HepG2 (cell line): ENCODE data around the gene TPM2. TPM values are rescaled to one million over a fixed set of nuclear protein-coding genes. Genes with fewer than 3 reads are reported as not detected.

Source experiments
- CCAR2 ChIP-seq: fragments of 200-400 bp; formaldehyde crosslinking; optimal IDR thresholded peaks from 2 replicates; pipeline ENCODE3; 2018; ENCODE audit warnings: low read depth, mild to moderate bottlenecking, low read length, moderate library complexity
- ETV6 ChIP-seq: sonication (generic); formaldehyde crosslinking; conservative IDR thresholded peaks from 2 replicates; pipeline ENCODE4 v1.4.0; 2020; ENCODE audit warnings: missing genetic modification reagents
- FOXC1 ChIP-seq: sonication (generic); formaldehyde crosslinking; IDR thresholded peaks from 2 replicates; pipeline ENCODE4 v1.8.0; 2022; ENCODE audit warnings: mild to moderate bottlenecking, missing genetic modification reagents, borderline replicate concordance
- KLF6 ChIP-seq: IDR thresholded peaks from 2 replicates; pipeline ENCODE4 v1.8.0; 2016; ENCODE audit warnings: missing biosample characterization, missing genetic modification reagents
- PLRG1 ChIP-seq: fragments of 450-650 bp; conservative IDR thresholded peaks from 2 replicates; pipeline ENCODE4 v1.6.1; 2016
- REPIN1 ChIP-seq: sonication (generic); formaldehyde crosslinking; IDR thresholded peaks from 2 replicates; pipeline ENCODE4 v1.8.0; 2022; ENCODE audit warnings: missing genetic modification reagents, low read depth, mild to moderate bottlenecking, borderline replicate concordance
- RERE ChIP-seq: IDR thresholded peaks from 2 replicates; pipeline ENCODE4 v1.6.1; 2016; ENCODE audit warnings: low read depth, missing genetic modification reagents, missing compliant biosample characterization
- TFDP2 ChIP-seq: sonication (generic); formaldehyde crosslinking; IDR thresholded peaks from 2 replicates; pipeline ENCODE4 v1.4.0; 2020; ENCODE audit warnings: missing genetic modification reagents
- ZFP91 ChIP-seq: sonication (generic); formaldehyde crosslinking; IDR thresholded peaks from 2 replicates; pipeline ENCODE4 v1.9.0; 2022; ENCODE audit warnings: missing genetic modification reagents, mild to moderate bottlenecking, borderline replicate concordance
- ZFYVE20 ChIP-seq: sonication (generic); formaldehyde crosslinking; IDR thresholded peaks from 2 replicates; pipeline ENCODE4 v1.8.0; 2023; ENCODE audit warnings: low read depth, mild to moderate bottlenecking, moderate library complexity, missing genetic modification reagents, borderline replicate concordance
- ZKSCAN8 ChIP-seq: IDR thresholded peaks from 2 replicates; pipeline ENCODE4 v1.6.1; 2016; ENCODE audit warnings: borderline replicate concordance, missing genetic modification reagents, missing compliant biosample characterization
- ZNF737 ChIP-seq: sonication (generic); formaldehyde crosslinking; IDR thresholded peaks from 2 replicates; pipeline ENCODE4 v1.5.0; 2020; ENCODE audit warnings: missing genetic modification reagents, mild to moderate bottlenecking, borderline replicate concordance
- ZNF770 ChIP-seq: sonication (generic); formaldehyde crosslinking; IDR thresholded peaks from 2 replicates; pipeline ENCODE4 v1.5.0; 2020; ENCODE audit warnings: mild to moderate bottlenecking, missing genetic modification reagents
- ZNF772 ChIP-seq: sonication (generic); formaldehyde crosslinking; IDR thresholded peaks from 2 replicates; pipeline ENCODE4 v1.5.0; 2020; ENCODE audit warnings: mild to moderate bottlenecking, missing genetic modification reagents
- ZXDC ChIP-seq: sonication (generic); formaldehyde crosslinking; IDR thresholded peaks from 2 replicates; pipeline ENCODE4 v1.5.0; 2020; ENCODE audit warnings: mild to moderate bottlenecking, missing genetic modification reagents
- polyA plus RNA-seq, 8 experiments: library from polyadenylated mRNA; depleted of rRNA in 3 of 8; stranded (reverse) in 7 of 8; unstranded in 1 of 8; fragments of >200 nt; fragmentation: Illumina TruSeq in 4 of 8; extraction: Trizol in 4 of 8; gene quantifications; 2 replicates each; pipeline versions ENCODE4 v1.2.1 to v1.2.3, GENCODE V29; 2011 to 2016; ENCODE audit warnings: low read depth in 4 of 8, missing spikeins in 1 of 8, mixed read lengths in 1 of 8; ENCODE audit not compliant: insufficient read depth in 1 of 8
- total RNA-seq, 5 experiments: library from RNA; depleted of rRNA; stranded (reverse); fragments of >200 nt; fragmentation: Illumina TruSeq; extraction: Trizol; gene quantifications; 2 replicates each; pipeline ENCODE4 v1.2.3, GENCODE V29; 2016; ENCODE audit warnings: low read depth in 1 of 5

Gene TPM2
- total and polyA plus RNA-seq, 2 of the 13 experiments (the other 11 are each of a cell fraction or from before 2014, with no cell fraction given), result 3.1 to 10.7 TPM

GRCh38 chr9:35646533-35647265 lies 43.0 kb downstream of the TPM2 start (continued):
- TF ChIP-seq ZNF737 (CRISPR knock-in tag), result no peak
- TF ChIP-seq REPIN1 (CRISPR knock-in tag), result peak; percentile 72; the same call in 1 of the 2 replicates
- no peak for TF ChIP-seq ZKSCAN8 (CRISPR knock-in tag)
- no peak for TF ChIP-seq ZFYVE20 (CRISPR knock-in tag)
- TF ChIP-seq RERE (CRISPR knock-in tag), result no peak
- no peak for TF ChIP-seq ETV6 (CRISPR knock-in tag)
- TF ChIP-seq KLF6, result no peak
- no peak; the same call in none of the 2 replicates for TF ChIP-seq ZNF772 (CRISPR knock-in tag)
- no peak; the same call in 1 of the 2 replicates for TF ChIP-seq FOXC1 (CRISPR knock-in tag)
- TF ChIP-seq ZNF770 (CRISPR knock-in tag), result no peak
- no peak for TF ChIP-seq PLRG1
- no peak for TF ChIP-seq CCAR2
- TF ChIP-seq ZXDC, result no peak
- TF ChIP-seq TFDP2 (CRISPR knock-in tag), result 0 out of 2 replicates have a peak, but pooled peaks have one; percentile 66
- TF ChIP-seq ZFP91, result peak; percentile 72; the same call in 1 of the 2 replicates
